ACC112 (cell line): ENCODE data around the gene AGAP1.

Source experiments
- H2AFZ ChIP-seq: fragments of 200-600 bp; sonication (generic); one replicate; pipeline ENCODE4 v1.6.0; 2017; ENCODE audit warnings: antibody characterized with exemption, low read length; ENCODE audit not compliant: unreplicated experiment
- H3K27ac ChIP-seq: fragments of 200-600 bp; sonication (generic); 2 replicates; pipeline ENCODE4 v1.5.1; 2014; ENCODE audit warnings: low read depth, mild to moderate bottlenecking, antibody characterized with exemption, low read length, moderate library complexity
- H3K27me3 ChIP-seq: fragments of 200-600 bp; sonication (generic); 2 replicates; pipeline ENCODE4 v1.6.1; 2014; ENCODE audit warnings: mild to moderate bottlenecking, antibody characterized with exemption, low read length, moderate library complexity, mixed read lengths; ENCODE audit not compliant: insufficient read depth
- H3K36me3 ChIP-seq: fragments of 200-600 bp; sonication (generic); 2 replicates; pipeline ENCODE4 v1.6.1; 2016; ENCODE audit warnings: mild to moderate bottlenecking, antibody characterized with exemption, low read length, moderate library complexity, mixed read lengths; ENCODE audit not compliant: insufficient read depth
- H3K4me1 ChIP-seq: fragments of 200-600 bp; sonication (generic); one replicate; pipeline ENCODE4 v1.6.1; 2016; ENCODE audit warnings: low read length, mixed read lengths; ENCODE audit not compliant: insufficient read depth, unreplicated experiment, control insufficient read depth
- H3K4me3 ChIP-seq: fragments of 200-600 bp; sonication (generic); 2 replicates; pipeline ENCODE4 v1.5.1; 2014; ENCODE audit warnings: mild to moderate bottlenecking, low read depth, low read length
- H3K79me2 ChIP-seq: fragments of 200-600 bp; sonication (generic); one replicate; pipeline ENCODE4 v1.6.0; 2016; ENCODE audit warnings: low read length; ENCODE audit not compliant: control insufficient read depth, unreplicated experiment, insufficient read depth

The AGAP1 gene

GRCh38 chr2:235845245-235845644 lies 351.4 kb downstream of the AGAP1 start:
- Histone ChIP-seq H3K36me3 (no peaks in the 10 kb centered on the region), H3K27me3 (no peaks in the 10 kb centered on the region), H2AFZ (no peak overlapping the region), H3K4me3 (no peak overlapping the region), H3K4me1 (no peaks in the 10 kb centered on the region), H3K27ac (no peak overlapping the region), H3K79me2 (no peaks in the 10 kb centered on the region)

- H2AFZ ChIP-seq = no peak overlapping the region
- H3K79me2 ChIP-seq = no peaks in the 10 kb centered on the region
- H3K4me3 ChIP-seq = no peak overlapping the region
- no peaks in the 10 kb centered on the region for H3K36me3 ChIP-seq
- H3K27ac ChIP-seq = no peak overlapping the region
- H3K27me3 ChIP-seq = no peaks in the 10 kb centered on the region
- no peaks in the 10 kb centered on the region for H3K4me1 ChIP-seq
Observed at GRCh38 chr2:235847576-235847975, 353.7 kb downstream of the AGAP1 start.

GRCh38 chr2:235848055-235848454 lies 354.2 kb downstream of the AGAP1 start:
- no peaks in the 10 kb centered on the region for H3K27me3 ChIP-seq
- no peak overlapping the region for H3K4me3 ChIP-seq
- no peaks in the 10 kb centered on the region for H3K4me1 ChIP-seq
- no peaks in the 10 kb centered on the region for H3K79me2 ChIP-seq
- H2AFZ ChIP-seq = no peak overlapping the region
- no peak overlapping the region for H3K27ac ChIP-seq
- no peaks in the 10 kb centered on the region for H3K36me3 ChIP-seq

- Histone ChIP-seq H3K36me3 (no peaks in the 10 kb centered on the region), H3K27ac (no peak overlapping the region), H2AFZ (no peak overlapping the region), H3K79me2 (no peaks in the 10 kb centered on the region), H3K27me3 (no peaks in the 10 kb centered on the region), H3K4me1 (no peaks in the 10 kb centered on the region), H3K4me3 (no peak overlapping the region)
Observed at GRCh38 chr2:235848946-235849345, 355.1 kb downstream of the AGAP1 start.

GRCh38 chr2:235849489-235849888 lies 355.6 kb downstream of the AGAP1 start:
- Histone ChIP-seq H3K79me2 (no peaks in the 10 kb centered on the region), H2AFZ (no peak overlapping the region), H3K27me3 (no peaks in the 10 kb centered on the region), H3K4me3 (no peak overlapping the region), H3K4me1 (no peaks in the 10 kb centered on the region), H3K36me3 (no peaks in the 10 kb centered on the region), H3K27ac (no peak overlapping the region)

- Histone ChIP-seq H2AFZ (no peak overlapping the region), H3K4me1 (no peaks in the 10 kb centered on the region), H3K36me3 (no peaks in the 10 kb centered on the region), H3K79me2 (no peaks in the 10 kb centered on the region), H3K27me3 (no peaks in the 10 kb centered on the region), H3K4me3 (no peak overlapping the region), H3K27ac (no peak overlapping the region)
Observed at GRCh38 chr2:235850289-235850688, 356.4 kb downstream of the AGAP1 start.

- Histone ChIP-seq H3K79me2 (no peaks in the 10 kb centered on the region), H3K27me3 (no peaks in the 10 kb centered on the region), H3K27ac (no peak overlapping the region), H2AFZ (no peak overlapping the region), H3K4me3 (no peak overlapping the region), H3K36me3 (no peaks in the 10 kb centered on the region), H3K4me1 (no peaks in the 10 kb centered on the region)
Observed at GRCh38 chr2:235850771-235851551, 357.1 kb downstream of the AGAP1 start.

GRCh38 chr2:235851828-235852525 lies 358.1 kb downstream of the AGAP1 start:
- H3K4me3 ChIP-seq = no peak overlapping the region
- H3K4me1 ChIP-seq = no peaks in the 10 kb centered on the region
- no peaks in the 10 kb centered on the region for H3K36me3 ChIP-seq
- no peak overlapping the region for H3K27ac ChIP-seq
- no peak overlapping the region for H2AFZ ChIP-seq
- H3K27me3 ChIP-seq = no peaks in the 10 kb centered on the region
- no peaks in the 10 kb centered on the region for H3K79me2 ChIP-seq

GRCh38 chr2:235852526-235852920 lies 358.7 kb downstream of the AGAP1 start:
- Histone ChIP-seq H3K79me2 (no peaks in the 10 kb centered on the region), H3K27me3 (no peaks in the 10 kb centered on the region), H2AFZ (no peak overlapping the region), H3K36me3 (no peaks in the 10 kb centered on the region), H3K27ac (no peak overlapping the region), H3K4me3 (no peak overlapping the region), H3K4me1 (no peaks in the 10 kb centered on the region)

GRCh38 chr2:235854276-235854675 lies 360.4 kb downstream of the AGAP1 start:
- Histone ChIP-seq H3K36me3 (no peaks in the 10 kb centered on the region), H3K27me3 (no peaks in the 10 kb centered on the region), H3K4me1 (no peaks in the 10 kb centered on the region), H3K79me2 (no peaks in the 10 kb centered on the region), H2AFZ (no peak overlapping the region), H3K4me3 (no peak overlapping the region), H3K27ac (no peak overlapping the region)

- Histone ChIP-seq H3K79me2 (no peaks in the 10 kb centered on the region), H3K36me3 (no peaks in the 10 kb centered on the region), H3K27me3 (no peaks in the 10 kb centered on the region), H2AFZ (no peak overlapping the region), H3K4me1 (no peaks in the 10 kb centered on the region), H3K4me3 (no peak overlapping the region), H3K27ac (no peak overlapping the region)
Observed at GRCh38 chr2:235855011-235855410, 361.2 kb downstream of the AGAP1 start.
